SK-N-SH treated with all-trans-retinoic acid at 6 μM for 48 hours (cell line): ENCODE results near the gene SPG11.

Source experiments
- ATAC-seq: fragments of 200-7000 bp; cut with Tn5 transposase; 3 replicates; pipeline ENCODE4 v1.9.1; 2020; ENCODE audit warnings: mild to moderate bottlenecking, moderate library complexity
- ARNTL ChIP-seq: fragments of 450-650 bp; formaldehyde crosslinking; IDR thresholded peaks from 2 replicates; pipeline ENCODE4 v1.5.0; 2020; ENCODE audit warnings: low read depth, mild to moderate bottlenecking, moderate library complexity, borderline replicate concordance
- CSDC2 ChIP-seq: fragments of 250-450 bp; sonication (Bioruptor Pico); IDR thresholded peaks from 2 replicates; pipeline ENCODE4 v1.5.0; 2020; ENCODE audit warnings: mild to moderate bottlenecking, moderate library complexity
- ESRRG ChIP-seq: fragments of 250-450 bp; sonication (Bioruptor Pico); IDR thresholded peaks from 2 replicates; pipeline ENCODE4 v1.6.1; 2021; ENCODE audit warnings: mild to moderate bottlenecking
- GLIS3 ChIP-seq: fragments of 250-450 bp; sonication (Bioruptor Pico); IDR thresholded peaks from 2 replicates; pipeline ENCODE4 v1.5.0; 2020; ENCODE audit warnings: mild to moderate bottlenecking, moderate library complexity
- ISL1 ChIP-seq: fragments of 250-450 bp; sonication (Bioruptor Pico); IDR thresholded peaks from 2 replicates; pipeline ENCODE4 v2.1.2; 2022; ENCODE audit warnings: mild to moderate bottlenecking, moderate library complexity
- OSR1 ChIP-seq: fragments of 250-450 bp; sonication (Bioruptor Pico); IDR thresholded peaks from 2 replicates; pipeline ENCODE4 v1.8.0; 2022; ENCODE audit warnings: moderate library complexity, mild to moderate bottlenecking, inconsistent platforms
- PPARA ChIP-seq: fragments of 250-450 bp; sonication (Bioruptor Pico); IDR thresholded peaks from 2 replicates; pipeline ENCODE4 v1.5.0; 2020; ENCODE audit warnings: mild to moderate bottlenecking, borderline replicate concordance
- RARB ChIP-seq: fragments of 250-450 bp; sonication (Bioruptor Pico); IDR thresholded peaks from 2 replicates; pipeline ENCODE4 v1.8.0; 2021; ENCODE audit warnings: mild to moderate bottlenecking, moderate library complexity
- SNAI2 ChIP-seq: fragments of 250-450 bp; sonication (Bioruptor Pico); IDR thresholded peaks from 2 replicates; pipeline ENCODE4 v1.5.0; 2020; ENCODE audit warnings: mild to moderate bottlenecking, moderate library complexity
- TCF4 ChIP-seq: fragments of 250-450 bp; sonication (Bioruptor Pico); IDR thresholded peaks from 2 replicates; pipeline ENCODE4 v1.8.0; 2021; ENCODE audit warnings: mild to moderate bottlenecking, moderate library complexity, borderline replicate concordance
- TOX ChIP-seq: fragments of 250-450 bp; sonication (Bioruptor Pico); IDR thresholded peaks from 2 replicates; pipeline ENCODE4 v1.8.0; 2021; ENCODE audit warnings: mild to moderate bottlenecking, moderate library complexity, borderline replicate concordance
- ZC3H10 ChIP-seq: fragments of 250-450 bp; sonication (Bioruptor Pico); IDR thresholded peaks from 2 replicates; pipeline ENCODE4 v1.5.1; 2021; ENCODE audit warnings: mild to moderate bottlenecking, moderate library complexity
- ZFP3 ChIP-seq: fragments of 250-450 bp; sonication (Bioruptor Pico); IDR thresholded peaks from 2 replicates; pipeline ENCODE4 v1.5.0; 2020; ENCODE audit warnings: mild to moderate bottlenecking, moderate library complexity
- ZFP30 ChIP-seq: fragments of 450-650 bp; formaldehyde crosslinking; IDR thresholded peaks from 2 replicates; pipeline ENCODE4 v1.5.0; 2022; ENCODE audit warnings: mild to moderate bottlenecking, moderate library complexity
- ZNF565 ChIP-seq: fragments of 450-650 bp; formaldehyde crosslinking; conservative IDR thresholded peaks from 2 replicates; pipeline ENCODE4 v1.5.0; 2020; ENCODE audit warnings: low read depth, mild to moderate bottlenecking, moderate library complexity
- ZNF70 ChIP-seq: fragments of 450-650 bp; formaldehyde crosslinking; IDR thresholded peaks from 2 replicates; pipeline ENCODE4 v1.5.0; 2020; ENCODE audit warnings: mild to moderate bottlenecking, moderate library complexity
- ZNF8 ChIP-seq: fragments of 450-650 bp; formaldehyde crosslinking; IDR thresholded peaks from 2 replicates; pipeline ENCODE4 v1.5.0; 2020; ENCODE audit warnings: mild to moderate bottlenecking, moderate library complexity
- TF ChIP-seq, protein P1 (sequence below): fragments of 250-450 bp; sonication (Bioruptor Pico); IDR thresholded peaks from 2 replicates; pipeline ENCODE4 v1.5.1; 2021; ENCODE audit warnings: mild to moderate bottlenecking, moderate library complexity
- TF ChIP-seq, protein P2 (sequence below): fragments of 250-450 bp; sonication (Bioruptor Pico); IDR thresholded peaks from 2 replicates; pipeline ENCODE4 v1.5.0; 2020; ENCODE audit warnings: mild to moderate bottlenecking, moderate library complexity
- TF ChIP-seq, protein P3 (sequence below): fragments of 250-450 bp; sonication (Bioruptor Pico); IDR thresholded peaks from 2 replicates; pipeline ENCODE4 v1.8.0; 2021; ENCODE audit warnings: low read depth, mild to moderate bottlenecking, moderate library complexity, borderline replicate concordance
- TF ChIP-seq, protein P4 (sequence below): fragments of 250-450 bp; sonication (Bioruptor Pico); IDR thresholded peaks from 2 replicates; pipeline ENCODE4 v1.5.1; 2020; ENCODE audit warnings: low read depth, mild to moderate bottlenecking, moderate library complexity
- TF ChIP-seq, protein P5 (sequence below): fragments of 250-450 bp; sonication (Bioruptor Pico); IDR thresholded peaks from 2 replicates; pipeline ENCODE4 v1.8.0; 2020; ENCODE audit warnings: mild to moderate bottlenecking, moderate library complexity, borderline replicate concordance

The SPG11 gene

DNA sequence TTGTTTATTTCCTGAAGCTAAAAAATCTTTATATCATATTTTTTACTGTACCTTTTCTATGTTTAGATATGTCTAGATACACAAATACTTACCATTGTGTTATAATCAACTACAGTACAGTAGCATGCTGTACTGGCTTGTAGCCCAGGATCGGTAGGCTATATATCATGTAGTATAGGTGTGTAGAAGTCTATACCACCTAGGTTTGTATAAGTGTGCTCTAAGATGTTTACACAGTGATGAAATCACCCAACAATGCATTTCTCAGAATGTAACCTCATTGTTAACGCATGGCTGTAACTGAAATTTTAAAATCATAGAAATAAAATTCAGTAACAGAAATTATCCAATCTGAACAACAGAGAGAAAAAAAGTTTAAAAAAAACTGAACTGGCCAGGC is 83.4 kb downstream of the SPG11 start:
- no peak for TF ChIP-seq SNAI2
- no peak for TF ChIP-seq ZFP3 (CRISPR knock-in tag)
- no peak for TF ChIP-seq ESRRG (CRISPR knock-in tag)
- TF ChIP-seq ZNF8 (CRISPR knock-in tag), result no peak
- no peak for TF ChIP-seq PPARA (CRISPR knock-in tag)
- TF ChIP-seq, protein P1, sequence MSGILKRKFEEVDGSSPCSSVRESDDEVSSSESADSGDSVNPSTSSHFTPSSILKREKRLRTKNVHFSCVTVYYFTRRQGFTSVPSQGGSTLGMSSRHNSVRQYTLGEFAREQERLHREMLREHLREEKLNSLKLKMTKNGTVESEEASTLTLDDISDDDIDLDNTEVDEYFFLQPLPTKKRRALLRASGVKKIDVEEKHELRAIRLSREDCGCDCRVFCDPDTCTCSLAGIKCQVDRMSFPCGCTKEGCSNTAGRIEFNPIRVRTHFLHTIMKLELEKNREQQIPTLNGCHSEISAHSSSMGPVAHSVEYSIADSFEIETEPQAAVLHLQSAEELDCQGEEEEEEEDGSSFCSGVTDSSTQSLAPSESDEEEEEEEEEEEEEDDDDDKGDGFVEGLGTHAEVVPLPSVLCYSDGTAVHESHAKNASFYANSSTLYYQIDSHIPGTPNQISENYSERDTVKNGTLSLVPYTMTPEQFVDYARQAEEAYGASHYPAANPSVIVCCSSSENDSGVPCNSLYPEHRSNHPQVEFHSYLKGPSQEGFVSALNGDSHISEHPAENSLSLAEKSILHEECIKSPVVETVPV, result no peak
- TF ChIP-seq TCF4 (CRISPR knock-in tag), result no peak
- TF ChIP-seq GLIS3 (CRISPR knock-in tag), result no peak
- TF ChIP-seq ZC3H10 (CRISPR knock-in tag), result no peak
- TF ChIP-seq RARB (CRISPR knock-in tag), result no peak
- no peak for TF ChIP-seq CSDC2 (CRISPR knock-in tag)
- no peak for TF ChIP-seq ZNF565 (CRISPR knock-in tag)
- TF ChIP-seq, all 23 proteins: peak for 0
- ATAC-seq, result no peak

DNA sequence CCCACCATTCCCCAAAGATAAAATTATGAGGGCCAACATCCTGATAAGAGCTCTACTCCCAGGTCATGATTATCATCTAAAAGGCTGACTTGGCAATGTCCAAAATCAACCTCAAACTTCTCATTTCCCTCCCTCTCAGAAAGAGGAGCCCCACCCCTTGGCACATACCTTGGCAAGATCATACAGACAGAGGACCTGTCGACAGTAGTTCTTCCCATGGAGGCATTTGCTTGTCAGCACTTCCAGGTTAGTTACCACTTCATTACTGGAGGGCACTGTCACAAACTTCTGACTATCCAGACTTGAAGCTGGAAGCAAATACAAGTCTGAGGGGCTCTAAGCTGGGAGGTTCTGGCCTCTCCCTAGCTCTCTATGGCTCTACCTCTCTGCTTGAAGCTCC is 88.7 kb downstream of the SPG11 start:
- ATAC-seq, result no peak
- no peak for TF ChIP-seq ARNTL (CRISPR knock-in tag)
- TF ChIP-seq, protein P2, sequence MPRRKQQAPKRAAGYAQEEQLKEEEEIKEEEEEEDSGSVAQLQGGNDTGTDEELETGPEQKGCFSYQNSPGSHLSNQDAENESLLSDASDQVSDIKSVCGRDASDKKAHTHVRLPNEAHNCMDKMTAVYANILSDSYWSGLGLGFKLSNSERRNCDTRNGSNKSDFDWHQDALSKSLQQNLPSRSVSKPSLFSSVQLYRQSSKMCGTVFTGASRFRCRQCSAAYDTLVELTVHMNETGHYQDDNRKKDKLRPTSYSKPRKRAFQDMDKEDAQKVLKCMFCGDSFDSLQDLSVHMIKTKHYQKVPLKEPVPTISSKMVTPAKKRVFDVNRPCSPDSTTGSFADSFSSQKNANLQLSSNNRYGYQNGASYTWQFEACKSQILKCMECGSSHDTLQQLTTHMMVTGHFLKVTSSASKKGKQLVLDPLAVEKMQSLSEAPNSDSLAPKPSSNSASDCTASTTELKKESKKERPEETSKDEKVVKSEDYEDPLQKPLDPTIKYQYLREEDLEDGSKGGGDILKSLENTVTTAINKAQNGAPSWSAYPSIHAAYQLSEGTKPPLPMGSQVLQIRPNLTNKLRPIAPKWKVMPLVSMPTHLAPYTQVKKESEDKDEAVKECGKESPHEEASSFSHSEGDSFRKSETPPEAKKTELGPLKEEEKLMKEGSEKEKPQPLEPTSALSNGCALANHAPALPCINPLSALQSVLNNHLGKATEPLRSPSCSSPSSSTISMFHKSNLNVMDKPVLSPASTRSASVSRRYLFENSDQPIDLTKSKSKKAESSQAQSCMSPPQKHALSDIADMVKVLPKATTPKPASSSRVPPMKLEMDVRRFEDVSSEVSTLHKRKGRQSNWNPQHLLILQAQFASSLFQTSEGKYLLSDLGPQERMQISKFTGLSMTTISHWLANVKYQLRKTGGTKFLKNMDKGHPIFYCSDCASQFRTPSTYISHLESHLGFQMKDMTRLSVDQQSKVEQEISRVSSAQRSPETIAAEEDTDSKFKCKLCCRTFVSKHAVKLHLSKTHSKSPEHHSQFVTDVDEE (CRISPR knock-in tag), result no peak
- no peak for TF ChIP-seq ZNF8 (CRISPR knock-in tag)
- no peak for TF ChIP-seq ZNF565 (CRISPR knock-in tag)
- TF ChIP-seq, protein P3, sequence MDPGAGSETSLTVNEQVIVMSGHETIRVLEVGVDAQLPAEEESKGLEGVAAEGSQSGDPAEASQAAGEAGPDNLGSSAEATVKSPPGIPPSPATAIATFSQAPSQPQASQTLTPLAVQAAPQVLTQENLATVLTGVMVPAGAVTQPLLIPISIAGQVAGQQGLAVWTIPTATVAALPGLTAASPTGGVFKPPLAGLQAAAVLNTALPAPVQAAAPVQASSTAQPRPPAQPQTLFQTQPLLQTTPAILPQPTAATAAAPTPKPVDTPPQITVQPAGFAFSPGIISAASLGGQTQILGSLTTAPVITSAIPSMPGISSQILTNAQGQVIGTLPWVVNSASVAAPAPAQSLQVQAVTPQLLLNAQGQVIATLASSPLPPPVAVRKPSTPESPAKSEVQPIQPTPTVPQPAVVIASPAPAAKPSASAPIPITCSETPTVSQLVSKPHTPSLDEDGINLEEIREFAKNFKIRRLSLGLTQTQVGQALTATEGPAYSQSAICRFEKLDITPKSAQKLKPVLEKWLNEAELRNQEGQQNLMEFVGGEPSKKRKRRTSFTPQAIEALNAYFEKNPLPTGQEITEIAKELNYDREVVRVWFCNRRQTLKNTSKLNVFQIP (CRISPR knock-in tag), result no peak
- no peak for TF ChIP-seq ZFP30 (CRISPR knock-in tag)
- TF ChIP-seq ZC3H10 (CRISPR knock-in tag), result no peak
- TF ChIP-seq ZFP3 (CRISPR knock-in tag), result no peak
- TF ChIP-seq ZNF70 (CRISPR knock-in tag), result no peak

DNA sequence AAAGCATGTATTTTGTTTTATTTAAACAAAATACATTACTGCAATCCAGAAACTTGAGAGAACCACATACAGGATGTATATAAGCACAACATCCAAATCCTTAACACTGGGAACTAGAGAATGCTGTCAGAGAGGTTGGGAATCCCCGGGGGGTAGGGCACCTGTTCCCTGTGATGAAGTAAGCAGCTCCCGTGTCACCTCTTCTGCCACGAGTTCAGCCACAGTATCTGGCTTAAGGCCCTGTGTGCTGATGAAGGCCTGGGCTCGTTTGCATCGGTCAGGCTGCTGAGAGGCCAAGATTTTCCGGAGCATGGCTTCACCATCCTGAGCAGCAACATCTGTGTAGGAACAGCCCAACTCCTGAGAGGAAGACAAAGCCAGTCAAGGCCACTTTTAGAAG is 90.1 kb downstream of the SPG11 start:
- TF ChIP-seq TOX (no peak), SNAI2 (no peak), CSDC2 (CRISPR knock-in tag) (no peak), ARNTL (CRISPR knock-in tag) (no peak), TCF4 (CRISPR knock-in tag) (no peak), ZFP3 (CRISPR knock-in tag) (no peak), ISL1 (CRISPR knock-in tag) (no peak), OSR1 (CRISPR knock-in tag) (no peak)
- TF ChIP-seq, protein P3 (CRISPR knock-in tag), result no peak
- TF ChIP-seq, protein P1, result no peak
- TF ChIP-seq, protein P4, sequence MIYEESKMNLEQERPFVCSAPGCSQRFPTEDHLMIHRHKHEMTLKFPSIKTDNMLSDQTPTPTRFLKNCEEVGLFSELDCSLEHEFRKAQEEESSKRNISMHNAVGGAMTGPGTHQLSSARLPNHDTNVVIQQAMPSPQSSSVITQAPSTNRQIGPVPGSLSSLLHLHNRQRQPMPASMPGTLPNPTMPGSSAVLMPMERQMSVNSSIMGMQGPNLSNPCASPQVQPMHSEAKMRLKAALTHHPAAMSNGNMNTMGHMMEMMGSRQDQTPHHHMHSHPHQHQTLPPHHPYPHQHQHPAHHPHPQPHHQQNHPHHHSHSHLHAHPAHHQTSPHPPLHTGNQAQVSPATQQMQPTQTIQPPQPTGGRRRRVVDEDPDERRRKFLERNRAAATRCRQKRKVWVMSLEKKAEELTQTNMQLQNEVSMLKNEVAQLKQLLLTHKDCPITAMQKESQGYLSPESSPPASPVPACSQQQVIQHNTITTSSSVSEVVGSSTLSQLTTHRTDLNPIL (CRISPR knock-in tag), result no peak
- TF ChIP-seq, protein P5, sequence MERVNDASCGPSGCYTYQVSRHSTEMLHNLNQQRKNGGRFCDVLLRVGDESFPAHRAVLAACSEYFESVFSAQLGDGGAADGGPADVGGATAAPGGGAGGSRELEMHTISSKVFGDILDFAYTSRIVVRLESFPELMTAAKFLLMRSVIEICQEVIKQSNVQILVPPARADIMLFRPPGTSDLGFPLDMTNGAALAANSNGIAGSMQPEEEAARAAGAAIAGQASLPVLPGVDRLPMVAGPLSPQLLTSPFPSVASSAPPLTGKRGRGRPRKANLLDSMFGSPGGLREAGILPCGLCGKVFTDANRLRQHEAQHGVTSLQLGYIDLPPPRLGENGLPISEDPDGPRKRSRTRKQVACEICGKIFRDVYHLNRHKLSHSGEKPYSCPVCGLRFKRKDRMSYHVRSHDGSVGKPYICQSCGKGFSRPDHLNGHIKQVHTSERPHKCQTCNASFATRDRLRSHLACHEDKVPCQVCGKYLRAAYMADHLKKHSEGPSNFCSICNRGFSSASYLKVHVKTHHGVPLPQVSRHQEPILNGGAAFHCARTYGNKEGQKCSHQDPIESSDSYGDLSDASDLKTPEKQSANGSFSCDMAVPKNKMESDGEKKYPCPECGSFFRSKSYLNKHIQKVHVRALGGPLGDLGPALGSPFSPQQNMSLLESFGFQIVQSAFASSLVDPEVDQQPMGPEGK (CRISPR knock-in tag), result no peak
- TF ChIP-seq, all 23 proteins: peak for 0
- no peak for ATAC-seq
